SK-N-MC (cell line): ENCODE results near the gene LRMDA.

ENCODE experiments used
- DNase-seq: peaks from one replicate; pipeline ENCODE4 v3.0.0-alpha.2; 2011; ENCODE audit warnings: low read depth, low spot score
- H3K27ac ChIP-seq: fragments of 200-600 bp; sonication (generic); 2 replicates; pipeline ENCODE4 v1.5.1; 2016; ENCODE audit warnings: mixed run types
- H3K36me3 ChIP-seq: fragments of 200-600 bp; sonication (generic); 2 replicates; pipeline ENCODE4 v1.6.1; 2017; ENCODE audit warnings: antibody characterized with exemption, low read length, mixed read lengths; ENCODE audit not compliant: insufficient read depth
- H3K4me3 ChIP-seq: fragments of 200-600 bp; sonication (generic); 2 replicates; pipeline ENCODE4 v1.5.1; 2016
- H3K9ac ChIP-seq: fragments of 200-600 bp; sonication (generic); 2 replicates; pipeline ENCODE4 v1.8.0; 2017; ENCODE audit warnings: mixed run types, mixed read lengths; ENCODE audit not compliant: insufficient read length
- H3K9me3 ChIP-seq: fragments of 200-600 bp; sonication (generic); 2 replicates; pipeline ENCODE4 v1.6.1; 2017; ENCODE audit warnings: low read depth, mild to moderate bottlenecking, antibody characterized with exemption, low read length, moderate library complexity, mixed read lengths
- EZH2 ChIP-seq: fragments of 200-600 bp; sonication (generic); IDR thresholded peaks from one replicate; pipeline ENCODE4 v1.6.1; 2017; ENCODE audit warnings: antibody characterized with exemption
- FOXP2 ChIP-seq: optimal IDR thresholded peaks from 2 replicates; pipeline ENCODE3; 2011; ENCODE audit warnings: mild to moderate bottlenecking, moderate library complexity; ENCODE audit not compliant: insufficient read depth; ENCODE audit errors: extremely low read length, control extremely low read depth
- POLR2AphosphoS5 ChIP-seq: IDR thresholded peaks from 2 replicates; pipeline ENCODE4 v1.6.1; 2012; ENCODE audit warnings: mild to moderate bottlenecking, low read depth, low read length, borderline replicate concordance

The LRMDA gene

GRCh38 chr10:76399226-76399625, 967.8 kb downstream of the LRMDA start:
- H3K36me3 ChIP-seq, result no peaks in the 10 kb centered on the region
- H3K9me3 ChIP-seq, result no peaks in the 10 kb centered on the region
- no peak overlapping the region for H3K4me3 ChIP-seq
- no peak overlapping the region for H3K9ac ChIP-seq
- DNase-seq, result no peak
- TF ChIP-seq FOXP2 (no peak), EZH2 (no peak), POLR2AphosphoS5 (no peak)
- H3K27ac ChIP-seq, result no peak overlapping the region

- TF ChIP-seq EZH2 (no peak), POLR2AphosphoS5 (no peak), FOXP2 (no peak)
- H3K4me3 ChIP-seq, result no peak overlapping the region
- no peak for DNase-seq
These were observed 969.6 kb downstream of the LRMDA start for GRCh38 chr10:76401006-76401405.

GRCh38 chr10:76403912-76404311, 972.5 kb downstream of the LRMDA start:
- H3K9me3 ChIP-seq, result no peaks in the 10 kb centered on the region
- DNase-seq, result no peak
- H3K36me3 ChIP-seq, result no peaks in the 10 kb centered on the region
- no peak overlapping the region for H3K27ac ChIP-seq
- no peak overlapping the region for H3K4me3 ChIP-seq
- TF ChIP-seq FOXP2 (no peak), POLR2AphosphoS5 (no peak), EZH2 (no peak)
- H3K9ac ChIP-seq, result no peak overlapping the region

More at GRCh38 chr10:76401006-76401405, 969.6 kb downstream of the LRMDA start:
- Histone ChIP-seq H3K9ac (no peak overlapping the region), H3K27ac (no peak overlapping the region), H3K9me3 (no peaks in the 10 kb centered on the region), H3K36me3 (no peaks in the 10 kb centered on the region)

DNA sequence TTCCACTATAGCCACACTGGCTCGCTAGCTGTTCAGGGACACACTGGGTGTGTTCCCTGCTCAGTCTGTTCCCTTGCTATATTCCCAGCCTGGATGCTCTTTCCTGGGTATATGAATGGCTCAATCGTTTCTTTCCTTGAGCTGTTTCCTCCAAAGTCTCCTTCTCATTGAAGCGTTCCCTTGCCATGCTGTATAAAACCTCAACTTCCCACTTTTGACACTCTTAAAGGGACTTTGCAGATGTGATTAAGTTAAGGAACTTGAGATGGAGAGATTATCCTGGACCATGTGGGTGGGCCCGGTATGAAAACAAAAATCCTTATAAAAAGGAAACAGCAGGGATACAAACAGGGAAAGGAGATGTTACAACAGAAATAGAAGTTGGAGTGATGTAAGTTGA, 973.1 kb downstream of the LRMDA start:
- Histone ChIP-seq H3K9ac (no peak overlapping the region), H3K36me3 (no peaks in the 10 kb centered on the region), H3K9me3 (no peaks in the 10 kb centered on the region), H3K4me3 (no peak overlapping the region), H3K27ac (no peak overlapping the region)
- TF ChIP-seq FOXP2, result no peak
- no peak for TF ChIP-seq POLR2AphosphoS5
- no peak for TF ChIP-seq EZH2
- no peak for DNase-seq

- Histone ChIP-seq H3K27ac (peak overlapping the region; percentile 83; the same call in 1 of the 2 replicates), H3K4me3 (peak overlapping the region; percentile 38; the same call in 1 of the 2 replicates), H3K36me3 (no peaks in the 10 kb centered on the region), H3K9ac (no peak overlapping the region), H3K9me3 (no peaks in the 10 kb centered on the region)
- TF ChIP-seq POLR2AphosphoS5, result no peak; the same call in 1 of the 2 replicates
- TF ChIP-seq EZH2, result no peak
- no peak for TF ChIP-seq FOXP2
- DNase-seq, result peak; percentile 30
These were observed 974.5 kb downstream of the LRMDA start for GRCh38 chr10:76405922-76406321.

- DNase-seq, result no peak
- Histone ChIP-seq H3K4me3 (no peak overlapping the region), H3K27ac (no peak overlapping the region), H3K36me3 (no peaks in the 10 kb centered on the region), H3K9me3 (no peaks in the 10 kb centered on the region), H3K9ac (no peak overlapping the region)
- no peak for TF ChIP-seq EZH2
- no peak for TF ChIP-seq POLR2AphosphoS5
- TF ChIP-seq FOXP2, result no peak
These were observed 977.2 kb downstream of the LRMDA start for GRCh38 chr10:76408646-76409045.

DNA sequence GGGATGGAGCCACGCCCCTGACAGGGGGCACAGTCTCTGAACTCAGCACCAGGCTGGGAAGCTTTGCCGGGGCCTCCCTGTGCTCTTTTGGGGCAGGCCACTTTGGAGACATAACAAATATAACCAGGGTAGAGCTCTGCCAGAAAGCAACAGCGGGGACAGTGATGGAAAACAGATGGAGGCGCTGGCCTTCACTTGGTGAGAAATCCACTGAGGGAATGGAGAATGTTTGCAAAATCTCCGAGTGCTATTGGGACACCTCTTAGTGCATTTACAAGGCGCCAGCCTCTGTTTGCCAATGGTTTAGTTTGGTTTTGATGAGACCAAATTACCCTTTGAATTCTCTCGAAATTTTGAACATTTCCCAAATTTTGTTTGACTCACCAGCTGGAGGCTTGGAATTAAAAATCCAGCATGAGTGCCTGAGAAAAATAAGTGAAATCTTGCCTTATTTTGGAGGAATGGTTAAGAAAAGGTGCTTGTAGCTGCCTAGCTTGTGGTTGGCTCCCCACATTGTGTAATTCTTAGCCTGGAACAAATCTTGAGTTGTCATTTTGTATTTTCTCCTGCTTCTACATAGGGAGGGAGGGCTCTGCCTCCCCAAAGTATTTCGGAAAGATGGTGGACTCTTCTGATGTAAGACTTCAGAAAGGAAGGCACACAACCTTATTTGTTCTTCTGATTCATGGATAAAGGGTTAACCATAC, 980.5 kb downstream of the LRMDA start:
- DNase-seq, result no peak
- Histone ChIP-seq H3K9me3 (no peaks in the 10 kb centered on the region), H3K27ac (no peak overlapping the region), H3K4me3 (no peak overlapping the region), H3K9ac (no peak overlapping the region), H3K36me3 (no peaks in the 10 kb centered on the region)
- TF ChIP-seq FOXP2, result no peak
- TF ChIP-seq EZH2, result no peak
- TF ChIP-seq POLR2AphosphoS5, result no peak

DNA sequence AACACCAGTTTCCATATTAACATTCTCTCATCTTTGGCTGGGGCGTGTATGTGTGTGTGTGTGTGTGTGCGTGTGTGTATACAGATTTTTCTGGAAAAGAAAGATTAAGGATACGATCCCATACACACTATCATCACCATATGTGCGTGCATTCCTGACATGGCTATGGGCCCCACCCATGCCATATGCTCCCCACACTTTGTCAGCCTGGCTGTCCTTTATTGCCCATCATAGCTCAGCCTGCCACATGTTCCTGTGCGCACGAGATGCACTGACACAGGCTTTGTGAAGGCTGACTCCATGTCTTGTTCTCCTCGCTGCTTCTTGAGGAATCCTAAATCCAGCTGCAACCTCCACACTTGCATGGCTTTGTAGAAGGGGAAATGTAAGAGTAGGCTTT, 984.1 kb downstream of the LRMDA start:
- DNase-seq, result no peak
- Histone ChIP-seq H3K9ac (no peak overlapping the region), H3K36me3 (no peaks in the 10 kb centered on the region), H3K9me3 (no peaks in the 10 kb centered on the region), H3K27ac (no peak overlapping the region), H3K4me3 (no peak overlapping the region)
- no peak for TF ChIP-seq FOXP2
- TF ChIP-seq EZH2, result no peak
- no peak for TF ChIP-seq POLR2AphosphoS5

GRCh38 chr10:76416642-76417041, 985.2 kb downstream of the LRMDA start:
- DNase-seq, result no peak
- H3K9ac ChIP-seq, result no peak overlapping the region
- no peaks in the 10 kb centered on the region for H3K36me3 ChIP-seq
- no peak overlapping the region for H3K27ac ChIP-seq
- no peak overlapping the region for H3K4me3 ChIP-seq
- TF ChIP-seq EZH2, result no peak
- TF ChIP-seq FOXP2, result no peak
- no peak for TF ChIP-seq POLR2AphosphoS5
- H3K9me3 ChIP-seq, result no peaks in the 10 kb centered on the region
